ENCODE data around the gene TEX48.

The TEX48 gene

GRCh38 chr9:114674798-114675540 lies 7.0 kb downstream of the TEX48 start:
- DNase-seq (ENCODE audit: extremely low read depth, low read depth): no peak
- TF ChIP-seq, protein P1, sequence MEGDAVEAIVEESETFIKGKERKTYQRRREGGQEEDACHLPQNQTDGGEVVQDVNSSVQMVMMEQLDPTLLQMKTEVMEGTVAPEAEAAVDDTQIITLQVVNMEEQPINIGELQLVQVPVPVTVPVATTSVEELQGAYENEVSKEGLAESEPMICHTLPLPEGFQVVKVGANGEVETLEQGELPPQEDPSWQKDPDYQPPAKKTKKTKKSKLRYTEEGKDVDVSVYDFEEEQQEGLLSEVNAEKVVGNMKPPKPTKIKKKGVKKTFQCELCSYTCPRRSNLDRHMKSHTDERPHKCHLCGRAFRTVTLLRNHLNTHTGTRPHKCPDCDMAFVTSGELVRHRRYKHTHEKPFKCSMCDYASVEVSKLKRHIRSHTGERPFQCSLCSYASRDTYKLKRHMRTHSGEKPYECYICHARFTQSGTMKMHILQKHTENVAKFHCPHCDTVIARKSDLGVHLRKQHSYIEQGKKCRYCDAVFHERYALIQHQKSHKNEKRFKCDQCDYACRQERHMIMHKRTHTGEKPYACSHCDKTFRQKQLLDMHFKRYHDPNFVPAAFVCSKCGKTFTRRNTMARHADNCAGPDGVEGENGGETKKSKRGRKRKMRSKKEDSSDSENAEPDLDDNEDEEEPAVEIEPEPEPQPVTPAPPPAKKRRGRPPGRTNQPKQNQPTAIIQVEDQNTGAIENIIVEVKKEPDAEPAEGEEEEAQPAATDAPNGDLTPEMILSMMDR (IDR thresholded peaks at IDR 0.05; ENCODE audit: low read depth, low read length, missing control alignments): no peak
- no peak overlapping the region for H3K4me3 ChIP-seq (replicated peaks; ENCODE audit: low read depth, low read length)

DNA sequence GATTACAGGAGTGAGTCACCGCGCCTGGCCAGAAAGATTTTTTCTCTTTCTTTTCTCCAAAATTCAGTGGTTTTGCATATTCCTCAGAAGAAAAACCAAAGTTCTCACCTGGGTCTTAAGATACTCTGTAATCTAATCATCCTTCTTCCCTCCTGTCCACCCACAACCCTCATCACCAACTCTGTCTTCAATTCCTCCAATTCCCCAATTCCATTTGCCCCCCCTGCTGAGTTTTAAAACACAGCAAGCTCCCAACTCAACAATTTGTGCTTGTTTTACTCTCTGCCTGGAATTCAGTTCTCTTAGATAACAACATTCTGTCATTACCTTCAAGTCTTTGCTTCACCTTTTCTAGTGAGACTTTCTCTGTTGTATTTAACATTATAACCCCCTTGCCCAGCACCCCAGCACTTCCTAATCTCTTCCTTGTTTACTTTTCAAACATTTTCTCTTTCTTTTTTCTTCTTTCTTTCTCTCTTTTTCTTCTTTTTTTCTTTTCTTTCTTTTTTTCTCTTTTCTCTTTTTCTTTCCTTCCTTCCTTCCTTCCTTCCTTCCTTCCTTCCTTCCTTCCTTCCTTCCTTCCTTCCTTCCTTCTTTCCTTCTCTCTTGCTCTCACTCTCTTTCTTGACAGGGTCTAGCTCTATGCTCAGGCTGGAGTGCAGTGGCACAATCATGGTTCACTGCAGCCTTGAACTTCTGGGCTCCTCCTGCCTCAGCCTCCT lies 7.8 kb downstream of the TEX48 start:
- no peak for DNase-seq (ENCODE audit: extremely low read depth, low read depth)
- TF ChIP-seq, protein P1 (IDR thresholded peaks at IDR 0.05; ENCODE audit: low read depth, low read length, missing control alignments): no peak

GRCh38 chr9:114671605-114672004 lies 10.4 kb downstream of the TEX48 start:
- DNase-seq (ENCODE audit: extremely low read depth, low read depth): no peak

More for the DNA sequence above, 7.8 kb downstream of the TEX48 start:
- H3K4me3 ChIP-seq (replicated peaks; ENCODE audit: low read depth, low read length): no peak overlapping the region

DNA sequence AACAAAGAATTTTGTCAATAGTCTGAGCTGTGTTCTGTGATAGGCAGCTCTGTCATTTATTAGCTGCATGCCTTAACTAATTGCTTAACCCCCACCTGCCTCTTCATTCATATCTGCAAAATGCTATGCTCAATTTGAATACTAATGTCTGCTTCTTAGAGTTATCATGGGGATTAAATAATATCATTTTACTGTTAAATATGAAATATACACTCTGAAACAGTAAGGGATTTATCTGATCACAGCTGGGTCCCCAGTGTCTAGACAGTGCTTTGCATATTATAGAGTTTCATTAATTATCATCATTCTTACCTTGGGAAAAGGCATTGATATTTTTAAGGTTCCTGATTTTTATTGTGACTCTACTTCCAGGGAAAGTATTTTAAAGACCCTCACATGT lies 12.0 kb downstream of the TEX48 start:
- no peak overlapping the region for H3K4me3 ChIP-seq (replicated peaks; ENCODE audit: low read depth, low read length)
- TF ChIP-seq, protein P1 (IDR thresholded peaks at IDR 0.05; ENCODE audit: low read depth, low read length, missing control alignments): no peak
- DNase-seq (ENCODE audit: extremely low read depth, low read depth): no peak

More at GRCh38 chr9:114671605-114672004, 10.4 kb downstream of the TEX48 start:
- TF ChIP-seq, protein P1 (IDR thresholded peaks at IDR 0.05; ENCODE audit: low read depth, low read length, missing control alignments): no peak
- no peak overlapping the region for H3K4me3 ChIP-seq (replicated peaks; ENCODE audit: low read depth, low read length)

DNA sequence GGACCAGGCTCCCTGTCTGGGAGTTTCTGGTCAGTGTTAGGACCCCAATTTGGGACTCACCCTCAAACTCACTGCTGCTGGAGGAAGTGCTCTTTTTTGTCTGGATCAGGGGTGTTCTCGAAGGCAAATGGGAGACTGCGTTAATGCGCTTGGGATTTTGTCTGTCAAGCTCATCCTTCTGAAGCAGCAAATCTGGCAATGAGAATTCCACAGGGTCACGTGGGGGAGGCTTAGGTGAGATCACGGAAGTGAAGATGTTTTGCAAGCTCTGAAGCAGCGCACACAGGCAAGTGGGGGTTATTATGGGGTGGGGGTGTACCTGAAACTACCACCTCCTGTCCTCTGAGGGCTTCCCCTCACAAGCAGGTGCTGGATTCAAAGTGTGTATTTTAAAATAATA lies 13.8 kb downstream of the TEX48 start:
- DNase-seq (ENCODE audit: extremely low read depth, low read depth): no peak
- TF ChIP-seq, protein P1 (IDR thresholded peaks at IDR 0.05; ENCODE audit: low read depth, low read length, missing control alignments): no peak
- no peak overlapping the region for H3K4me3 ChIP-seq (replicated peaks; ENCODE audit: low read depth, low read length)

DNA sequence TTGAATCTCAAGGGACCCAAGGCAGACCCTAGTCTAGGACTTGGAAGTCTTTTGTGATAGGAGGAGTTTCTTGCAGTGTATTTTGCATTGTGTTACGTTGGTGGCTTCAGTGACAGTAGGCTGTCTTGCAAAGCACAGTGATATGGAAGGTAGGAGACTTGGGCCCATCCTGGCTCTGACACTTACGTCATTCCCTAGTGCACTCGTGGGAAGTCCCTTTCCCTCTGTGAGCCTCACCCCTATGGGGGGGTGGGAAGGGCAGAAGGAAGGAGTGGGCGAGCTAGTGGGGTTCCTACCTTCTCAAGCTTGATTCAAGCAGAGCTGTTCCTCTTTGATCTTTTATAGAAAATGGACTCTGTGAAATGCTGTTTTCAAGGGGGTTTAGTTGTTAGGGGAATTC lies 15.1 kb downstream of the TEX48 start:
- H3K4me3 ChIP-seq (replicated peaks; ENCODE audit: low read depth, low read length): no peak overlapping the region
- DNase-seq (ENCODE audit: extremely low read depth, low read depth): no peak
- TF ChIP-seq, protein P1 (IDR thresholded peaks at IDR 0.05; ENCODE audit: low read depth, low read length, missing control alignments): no peak
